GM12892 (cell line): Measurements from ENCODE around the gene PIGK. TPM values are rescaled to one million over a fixed set of nuclear protein-coding genes. Genes with fewer than 3 reads are reported as not detected.

Experiments used
- DNase-seq: peaks from one replicate; pipeline ENCODE4 v3.0.0; 2011; ENCODE audit not compliant: insufficient read length
- FAIRE-seq: peaks from 2 replicates; lab custom pipeline; 2011; peaks lifted over from hg19 to GRCh38; lab: Jason Lieb, UNC
- POLR2A ChIP-seq: IDR thresholded peaks from 2 replicates; pipeline ENCODE4 v1.6.1; 2011; ENCODE audit warnings: low read depth, low read length, control low read depth
- POLR2AphosphoS5 ChIP-seq: IDR thresholded peaks from 2 replicates; pipeline ENCODE4 v1.6.1; 2011; ENCODE audit warnings: low read depth, low read length, control low read depth
- TAF1 ChIP-seq: IDR thresholded peaks from 2 replicates; pipeline ENCODE4 v1.6.1; 2011; ENCODE audit warnings: low read depth, mild to moderate bottlenecking, control low read depth, low read length, borderline replicate concordance
- polyA plus RNA-seq: library from polyadenylated mRNA; unstranded; fragments of >200 nt; gene quantifications from one replicate; pipeline ENCODE4 v1.2.1, GENCODE V29; 2012; ENCODE audit warnings: missing spikeins, inconsistent platforms; ENCODE audit not compliant: missing spikeins

PIGK gene
- 7.2 TPM for polyA plus RNA-seq

DNA sequence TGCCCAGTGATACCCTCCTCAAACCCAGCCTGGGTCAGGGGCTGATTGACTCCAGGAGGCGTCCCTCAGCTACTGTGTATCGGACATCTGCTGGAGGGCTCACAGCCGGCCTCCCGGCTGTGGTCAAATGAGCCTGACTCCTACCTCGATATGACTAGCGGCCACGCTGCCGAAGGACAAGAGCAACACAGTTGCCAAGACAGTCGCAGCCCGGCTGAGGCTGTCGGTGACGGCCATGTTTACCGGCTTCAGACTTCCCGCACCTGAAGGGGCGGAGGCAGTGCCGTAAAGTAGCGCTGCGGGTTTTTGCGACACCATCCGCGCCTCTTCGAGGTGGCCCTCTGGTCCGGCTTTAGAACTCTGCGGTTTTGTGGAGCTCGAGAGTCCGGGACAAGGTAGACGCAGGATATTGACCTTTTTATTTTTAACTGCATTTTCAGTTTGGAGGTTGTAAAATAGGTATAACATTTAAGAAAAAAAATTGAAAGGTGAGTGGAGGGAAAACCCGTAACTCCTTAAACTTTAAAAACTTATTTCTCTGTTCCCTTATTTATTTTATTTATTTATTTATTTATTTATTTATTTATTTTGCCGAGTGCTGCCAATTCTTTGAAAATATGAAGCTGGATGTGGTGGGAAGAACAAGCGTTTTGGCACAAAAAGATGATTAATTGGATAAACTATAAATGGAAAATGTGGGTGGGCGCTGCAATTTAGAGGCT is at the start of gene PIGK:
PIGK (minus strand) TSS at position 265 of the 722 bp plus-strand sequence; CDS start at position 237, 28 bp downstream.
- DNase-seq (peak; percentile 32), FAIRE-seq (peak; percentile 92)
- TF ChIP-seq POLR2AphosphoS5, result peak; percentile 71
- TF ChIP-seq TAF1, result peak; percentile 74; the same call in 1 of the 2 replicates
- TF ChIP-seq POLR2A, result peak; percentile 90

DNA sequence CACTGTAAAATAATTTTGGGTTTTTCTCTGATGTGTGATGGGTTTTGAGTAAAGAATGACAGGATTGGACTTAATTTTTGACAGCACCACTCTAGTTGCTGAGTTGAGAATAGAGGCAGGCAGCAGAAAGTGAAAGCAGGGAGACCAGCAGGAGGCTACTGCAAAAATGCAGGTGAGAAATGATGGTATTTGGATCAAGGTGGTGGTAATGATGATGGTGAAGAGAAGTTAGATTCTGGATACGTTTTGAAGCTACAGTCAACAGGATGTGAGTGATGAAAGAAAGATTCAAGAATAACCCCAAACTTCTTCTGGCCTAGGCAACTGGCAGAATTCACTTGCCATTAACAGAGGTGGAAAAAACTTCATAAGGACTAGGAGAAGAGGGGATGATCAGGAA is 47.8 kb upstream of the PIGK start:
- no peak for FAIRE-seq
- no peak for TF ChIP-seq POLR2AphosphoS5
- no peak for TF ChIP-seq POLR2A
- no peak for TF ChIP-seq TAF1
- no peak for DNase-seq

DNA sequence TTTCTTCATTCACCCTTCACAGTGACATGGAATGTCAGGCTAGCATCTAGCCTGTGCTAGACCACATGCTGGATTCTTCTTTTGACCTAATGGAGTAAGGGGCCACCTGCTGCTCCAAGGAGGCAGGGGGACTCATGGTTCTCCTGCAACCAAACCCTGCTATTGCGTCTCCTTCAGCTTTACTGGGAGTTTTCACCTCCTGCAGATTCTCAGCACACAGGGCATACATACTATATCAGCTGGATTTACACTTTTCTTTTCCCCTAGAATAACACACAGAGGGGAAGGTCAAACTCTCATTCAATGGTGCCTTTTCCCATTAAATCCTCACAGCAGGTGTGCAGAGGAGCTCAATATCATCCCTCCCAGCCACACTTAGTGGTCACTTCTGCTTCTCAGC is 46.0 kb upstream of the PIGK start:
- FAIRE-seq (no peak), DNase-seq (no peak)
- no peak for TF ChIP-seq POLR2A
- TF ChIP-seq POLR2AphosphoS5, result no peak

DNA sequence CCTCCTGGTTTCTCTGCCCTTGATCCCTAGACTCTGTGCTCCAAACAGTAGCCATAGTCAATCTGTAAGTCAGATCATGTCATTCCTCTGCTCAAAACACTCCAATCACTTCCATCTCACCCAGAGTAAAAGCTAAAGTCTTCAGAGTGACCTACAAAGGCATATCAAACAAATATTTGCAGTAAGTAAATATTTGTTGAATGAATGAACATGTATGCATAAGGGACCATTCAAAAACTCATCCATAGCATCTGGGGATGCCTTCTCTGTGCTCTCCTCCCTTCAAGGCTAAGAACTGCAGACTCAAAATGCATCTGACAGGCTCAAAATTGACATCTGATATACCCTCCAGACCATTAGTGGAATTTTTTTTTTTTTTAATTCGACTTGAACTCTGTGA is 44.5 kb upstream of the PIGK start:
- TF ChIP-seq POLR2AphosphoS5 (no peak), TAF1 (no peak), POLR2A (no peak)
- DNase-seq, result no peak
- no peak for FAIRE-seq

DNA sequence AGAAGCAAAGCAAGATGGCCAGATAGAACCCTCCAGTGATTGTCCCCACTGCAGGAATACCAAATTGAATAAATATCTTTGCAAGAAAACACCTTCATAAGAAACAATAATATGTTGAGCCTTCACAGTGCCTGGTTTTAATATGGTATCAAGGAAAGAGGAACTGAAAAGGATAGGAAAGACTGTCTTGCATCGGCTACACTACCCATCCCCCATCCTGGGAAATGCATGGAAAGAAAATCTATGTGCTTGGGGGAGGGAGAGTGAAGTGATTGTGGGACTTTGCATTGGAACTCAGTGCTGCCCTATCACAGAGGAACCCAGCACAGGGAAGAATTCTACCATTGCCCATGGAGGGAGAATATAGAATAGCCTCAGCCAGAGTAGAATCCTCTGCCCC is 34.0 kb upstream of the PIGK start:
- FAIRE-seq (no peak), DNase-seq (no peak)
- TF ChIP-seq POLR2A (no peak), POLR2AphosphoS5 (no peak), TAF1 (no peak)

DNA sequence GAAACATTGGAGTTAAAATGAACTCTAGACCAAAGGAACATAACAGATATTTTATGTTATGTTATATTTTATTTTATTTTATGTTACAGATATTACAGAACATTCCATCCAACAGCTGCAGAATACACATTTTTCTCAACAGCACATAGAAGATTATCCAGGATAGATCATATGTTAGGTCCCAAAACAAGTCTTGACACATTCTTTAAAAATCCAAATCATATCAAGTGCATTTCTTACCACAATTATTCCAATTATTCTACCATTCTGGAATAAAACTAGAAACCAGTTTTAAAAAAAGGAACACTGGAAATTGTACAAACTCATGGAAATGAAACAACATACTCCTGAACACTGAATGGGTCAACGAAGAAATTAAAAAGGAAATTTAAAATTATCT is 30.9 kb upstream of the PIGK start:
- FAIRE-seq (no peak), DNase-seq (no peak)
- TF ChIP-seq TAF1, result no peak

DNA sequence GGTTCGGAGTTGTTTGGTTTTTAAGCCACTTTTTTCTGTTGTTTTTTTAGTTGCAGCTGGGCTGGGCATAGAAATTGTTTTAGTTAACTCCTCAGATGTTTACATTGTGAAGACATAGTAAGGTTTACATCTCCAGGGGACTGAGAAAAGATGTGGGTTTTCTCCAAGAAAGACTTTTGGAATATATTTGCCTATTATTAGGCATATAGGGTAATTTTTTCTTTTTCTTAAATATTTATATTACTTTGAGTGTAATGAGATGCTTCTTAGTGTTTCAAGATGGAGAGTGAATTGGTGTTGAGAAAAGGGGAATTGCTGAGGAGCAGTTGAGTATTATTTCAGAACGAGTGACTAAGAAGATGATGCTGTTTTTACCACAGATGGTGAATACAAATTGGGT is 26.6 kb upstream of the PIGK start:
- DNase-seq (no peak), FAIRE-seq (no peak)
- TF ChIP-seq POLR2AphosphoS5 (no peak), POLR2A (no peak), TAF1 (no peak)

DNA sequence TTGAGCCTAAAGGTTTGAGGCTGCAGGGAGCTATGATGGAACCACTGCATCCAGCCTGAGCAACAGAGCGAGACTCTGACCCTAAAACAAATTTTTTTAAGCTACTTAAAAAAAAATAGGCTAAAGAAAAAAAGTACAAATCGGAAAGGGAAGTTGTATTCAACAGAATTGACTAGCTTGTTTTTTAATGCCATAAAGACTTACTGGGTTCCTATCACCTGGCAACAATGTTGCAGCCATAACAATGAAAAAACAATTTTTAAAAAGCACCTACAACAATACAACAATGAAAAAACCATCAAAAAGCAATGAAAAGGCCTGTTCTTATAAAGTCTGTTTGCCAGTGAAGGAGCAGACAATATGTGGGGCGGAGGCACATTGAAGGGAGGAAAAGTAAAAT is 20.1 kb upstream of the PIGK start:
- no peak for DNase-seq
- no peak for TF ChIP-seq POLR2AphosphoS5
- TF ChIP-seq TAF1, result no peak
- no peak for TF ChIP-seq POLR2A
- FAIRE-seq, result no peak

DNA sequence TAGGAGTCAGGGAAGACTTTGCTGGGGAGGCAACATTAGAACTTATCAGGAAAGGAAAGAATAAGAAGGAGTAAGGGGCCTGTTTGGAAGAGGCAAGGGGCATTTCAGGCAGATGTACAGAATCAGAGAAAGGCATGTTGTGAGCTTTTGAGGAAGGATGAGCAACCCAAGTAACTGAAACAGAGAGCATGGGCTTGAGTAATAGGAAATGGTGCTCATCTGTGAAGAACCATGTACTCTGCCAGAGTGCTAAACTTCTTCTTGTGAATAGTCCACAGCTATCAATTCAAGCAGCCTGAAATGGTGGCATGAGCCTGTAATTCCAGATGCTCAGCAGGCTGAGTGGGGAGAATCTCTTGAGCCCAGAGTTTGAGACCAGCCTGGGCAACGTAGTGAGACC is 19.2 kb upstream of the PIGK start:
- DNase-seq, result no peak
- no peak for TF ChIP-seq POLR2A
- TF ChIP-seq POLR2AphosphoS5, result no peak
- TF ChIP-seq TAF1, result no peak
- no peak for FAIRE-seq

DNA sequence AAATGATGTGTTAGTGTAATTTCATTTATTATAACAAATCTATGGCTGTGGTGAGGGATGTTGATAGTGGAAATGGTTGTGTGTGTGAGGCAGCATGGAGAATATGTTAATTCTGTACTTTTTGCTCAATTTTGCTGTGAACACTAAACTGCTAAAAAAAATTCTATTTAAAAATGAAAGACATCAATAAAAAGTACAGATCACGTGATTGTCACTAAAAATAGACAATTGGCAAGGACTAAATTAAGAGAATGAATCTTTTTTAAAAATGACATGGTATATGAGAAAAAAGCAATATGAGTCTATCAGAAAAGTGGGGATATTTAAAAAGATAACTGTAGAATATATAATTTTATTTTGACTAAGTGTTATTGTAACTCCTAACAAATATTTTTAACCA is 15.7 kb upstream of the PIGK start:
- DNase-seq (no peak), FAIRE-seq (no peak)
- TF ChIP-seq TAF1, result no peak
- no peak for TF ChIP-seq POLR2AphosphoS5
- no peak for TF ChIP-seq POLR2A

DNA sequence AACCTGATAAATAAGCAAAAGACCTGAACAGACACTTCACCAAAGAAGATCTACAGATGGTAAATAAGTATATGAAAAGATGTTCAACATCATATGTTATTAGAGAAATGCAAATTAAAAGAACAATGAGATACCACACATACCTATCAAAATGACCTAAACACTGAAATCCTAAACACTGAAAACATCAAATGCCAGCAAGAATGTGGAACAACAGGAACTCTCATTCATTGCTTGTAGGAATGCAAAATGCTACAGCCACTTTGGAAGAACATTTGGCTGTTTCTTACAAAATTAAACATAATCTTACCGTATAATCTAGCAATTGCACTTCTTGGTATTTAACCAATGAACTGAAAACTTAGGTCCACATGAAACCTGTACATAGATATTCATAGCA is 14.9 kb upstream of the PIGK start:
- no peak for DNase-seq
- no peak for TF ChIP-seq POLR2A
- no peak for TF ChIP-seq TAF1
- TF ChIP-seq POLR2AphosphoS5, result no peak

DNA sequence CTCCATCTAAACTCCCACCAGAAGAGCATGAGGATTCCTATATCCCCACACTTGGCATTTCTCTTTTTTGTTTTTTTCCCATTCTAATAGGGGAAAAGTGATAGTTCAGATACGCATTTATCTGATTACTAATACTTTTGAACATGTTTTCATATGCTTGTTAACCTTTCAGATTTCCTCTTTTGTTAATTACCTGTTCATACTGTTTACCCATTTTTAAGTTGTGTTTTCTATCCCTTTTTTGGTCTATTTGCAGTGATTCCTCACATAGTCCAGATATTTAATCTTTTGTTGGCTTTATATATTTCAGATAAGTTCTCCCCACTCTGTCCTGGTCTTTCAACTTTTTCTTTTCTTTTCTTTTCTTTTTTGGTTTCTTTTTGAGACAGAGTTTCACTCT is 13.6 kb upstream of the PIGK start:
- no peak for TF ChIP-seq POLR2A
- no peak for TF ChIP-seq TAF1
- TF ChIP-seq POLR2AphosphoS5, result no peak
- DNase-seq (no peak), FAIRE-seq (no peak)

More for the DNA sequence above, 14.9 kb upstream of the PIGK start:
- no peak for FAIRE-seq
